ENCODE measurements around the gene LOXL4. TPM values are rescaled to one million over a fixed set of nuclear protein-coding genes. Genes with fewer than 3 reads are reported as not detected.

The LOXL4 gene
- total RNA-seq, 6 experiments from 2014 or later = 24.9 to 57.4 (median 27.6) TPM

DNA sequence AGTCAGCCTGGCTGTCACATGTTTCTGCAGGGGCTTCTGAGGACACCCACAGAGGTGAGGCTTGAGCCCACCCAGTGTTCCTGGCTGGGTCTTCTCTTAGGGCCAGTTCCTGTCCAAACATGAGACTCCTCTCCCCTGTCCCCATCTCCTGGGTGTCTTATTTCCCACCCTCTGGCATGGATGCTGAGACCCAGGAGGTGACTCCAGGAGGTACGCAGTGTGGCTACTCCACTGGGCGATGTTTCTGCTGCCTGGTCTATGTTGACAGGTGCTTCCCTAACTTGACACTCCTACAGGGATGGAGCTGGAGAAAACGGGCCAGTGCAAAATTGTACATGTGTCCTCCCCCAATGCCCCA, 26.3 kb upstream of the LOXL4 start:
- Mint-ChIP-seq H3K36me3 (ENCODE audit: low read depth) (no peaks in the 10 kb centered on the region), H3K9me3 (no peaks in the 10 kb centered on the region), H3K4me1 (ENCODE audit: low read depth) (peaks cover 33% of the 10 kb centered on the region), H3K27me3 (ENCODE audit: insufficient read depth) (peaks cover 34% of the 10 kb centered on the region), H3K4me3 (no peak overlapping the region), H3K27ac (no peak overlapping the region)
- TF ChIP-seq, protein P1, sequence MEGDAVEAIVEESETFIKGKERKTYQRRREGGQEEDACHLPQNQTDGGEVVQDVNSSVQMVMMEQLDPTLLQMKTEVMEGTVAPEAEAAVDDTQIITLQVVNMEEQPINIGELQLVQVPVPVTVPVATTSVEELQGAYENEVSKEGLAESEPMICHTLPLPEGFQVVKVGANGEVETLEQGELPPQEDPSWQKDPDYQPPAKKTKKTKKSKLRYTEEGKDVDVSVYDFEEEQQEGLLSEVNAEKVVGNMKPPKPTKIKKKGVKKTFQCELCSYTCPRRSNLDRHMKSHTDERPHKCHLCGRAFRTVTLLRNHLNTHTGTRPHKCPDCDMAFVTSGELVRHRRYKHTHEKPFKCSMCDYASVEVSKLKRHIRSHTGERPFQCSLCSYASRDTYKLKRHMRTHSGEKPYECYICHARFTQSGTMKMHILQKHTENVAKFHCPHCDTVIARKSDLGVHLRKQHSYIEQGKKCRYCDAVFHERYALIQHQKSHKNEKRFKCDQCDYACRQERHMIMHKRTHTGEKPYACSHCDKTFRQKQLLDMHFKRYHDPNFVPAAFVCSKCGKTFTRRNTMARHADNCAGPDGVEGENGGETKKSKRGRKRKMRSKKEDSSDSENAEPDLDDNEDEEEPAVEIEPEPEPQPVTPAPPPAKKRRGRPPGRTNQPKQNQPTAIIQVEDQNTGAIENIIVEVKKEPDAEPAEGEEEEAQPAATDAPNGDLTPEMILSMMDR (IDR thresholded peaks at IDR 0.05) = no peak
- no peak for DNase-seq

DNA sequence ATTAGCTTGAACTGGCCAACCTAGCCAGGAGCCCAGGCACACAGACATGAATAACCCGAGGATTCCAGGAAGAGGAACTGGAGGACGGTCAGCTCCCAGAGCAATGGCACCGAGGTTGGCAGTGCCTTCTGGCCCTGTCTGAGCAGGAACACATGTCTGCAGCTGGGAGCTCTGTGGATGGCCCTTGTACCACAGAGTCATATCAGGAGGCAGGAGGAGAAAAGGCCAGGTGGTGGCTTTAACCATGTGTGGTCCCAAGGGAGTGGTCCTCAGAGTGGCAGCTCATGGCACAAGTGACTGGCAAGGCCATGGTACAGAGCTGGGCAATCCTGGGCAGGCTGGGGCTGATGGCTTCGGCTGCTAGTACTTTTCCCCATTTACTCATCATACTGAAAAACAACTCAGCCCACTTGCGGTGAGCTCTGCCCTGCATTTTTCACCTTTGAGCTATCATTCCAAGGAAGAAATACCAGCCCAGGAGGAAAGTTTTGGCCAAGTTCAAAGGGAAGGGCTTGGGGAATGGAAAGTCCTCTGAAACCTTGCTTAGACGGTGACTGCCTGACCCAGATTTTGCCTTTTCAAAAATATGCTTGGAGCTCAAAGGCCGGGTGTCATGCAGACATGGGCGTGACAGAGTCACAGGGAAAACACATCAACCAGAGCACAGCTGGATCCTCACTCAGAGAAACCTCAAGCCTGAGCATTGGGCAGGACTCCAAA, 25.7 kb upstream of the LOXL4 start:
- TF ChIP-seq, protein P1 (IDR thresholded peaks at IDR 0.05) = no peak
- peaks cover 33% of the 10 kb centered on the region for H3K4me1 Mint-ChIP-seq (ENCODE audit: low read depth)
- DNase-seq = no peak
- no peaks in the 10 kb centered on the region for H3K36me3 Mint-ChIP-seq (ENCODE audit: low read depth)
- H3K27ac Mint-ChIP-seq = no peak overlapping the region
- no peaks in the 10 kb centered on the region for H3K9me3 Mint-ChIP-seq
- H3K27me3 Mint-ChIP-seq (ENCODE audit: insufficient read depth) = peaks cover 31% of the 10 kb centered on the region
- no peak overlapping the region for H3K4me3 Mint-ChIP-seq

DNA sequence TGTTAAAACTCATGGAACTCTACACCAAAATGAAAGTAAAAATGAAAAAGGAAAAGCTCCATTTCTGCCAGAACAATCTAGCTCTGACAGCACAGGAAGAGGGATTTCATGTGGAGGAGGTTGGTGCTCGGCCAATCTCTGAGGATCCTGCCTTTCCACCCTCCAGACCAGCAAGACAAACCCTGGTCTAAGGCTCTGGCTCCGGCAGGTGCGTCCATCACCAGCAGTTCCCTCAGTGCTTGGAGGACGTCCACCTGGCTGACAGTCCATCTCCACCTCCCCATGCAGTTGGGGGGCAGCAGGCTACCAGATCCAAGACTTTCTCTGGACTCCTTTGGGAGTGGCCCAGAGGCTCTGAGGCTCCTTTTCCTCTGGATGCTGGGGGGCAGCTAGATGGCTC, 25.0 kb upstream of the LOXL4 start:
- peaks cover 33% of the 10 kb centered on the region for H3K4me1 Mint-ChIP-seq (ENCODE audit: low read depth)
- H3K27ac Mint-ChIP-seq = no peak overlapping the region

DNA sequence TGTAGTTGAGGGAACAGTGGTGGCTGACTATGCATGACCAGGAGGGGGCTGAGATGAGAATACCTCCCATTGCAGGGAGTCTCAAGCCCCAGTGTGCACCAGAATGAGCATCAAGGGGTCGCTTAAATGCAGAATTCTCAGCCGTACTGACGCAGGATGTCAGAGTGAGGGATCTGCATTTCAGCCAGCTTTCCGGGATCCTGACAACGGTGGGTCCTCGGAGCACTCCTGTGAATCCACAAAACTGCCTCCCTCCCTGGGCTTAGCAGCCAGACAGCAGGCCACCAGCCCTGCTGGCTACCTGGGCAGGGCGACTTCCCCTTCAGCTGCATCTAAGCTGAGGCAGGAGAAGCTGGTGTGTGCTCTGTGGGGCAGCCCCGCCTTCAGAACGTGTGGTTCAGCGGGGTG, 21.8 kb upstream of the LOXL4 start:
- Mint-ChIP-seq H3K36me3 (ENCODE audit: low read depth) (no peaks in the 10 kb centered on the region), H3K9me3 (no peaks in the 10 kb centered on the region)
- TF ChIP-seq, protein P1 (IDR thresholded peaks at IDR 0.05) = no peak

More for the DNA sequence above, 25.0 kb upstream of the LOXL4 start:
- no peak for DNase-seq
- Mint-ChIP-seq H3K36me3 (ENCODE audit: low read depth) (no peaks in the 10 kb centered on the region), H3K4me3 (peak overlapping the region; percentile 16; the same call in 1 of the 2 replicates), H3K27me3 (ENCODE audit: insufficient read depth) (peaks cover 25% of the 10 kb centered on the region), H3K9me3 (no peaks in the 10 kb centered on the region)
- TF ChIP-seq, protein P1 (IDR thresholded peaks at IDR 0.05) = no peak

DNA sequence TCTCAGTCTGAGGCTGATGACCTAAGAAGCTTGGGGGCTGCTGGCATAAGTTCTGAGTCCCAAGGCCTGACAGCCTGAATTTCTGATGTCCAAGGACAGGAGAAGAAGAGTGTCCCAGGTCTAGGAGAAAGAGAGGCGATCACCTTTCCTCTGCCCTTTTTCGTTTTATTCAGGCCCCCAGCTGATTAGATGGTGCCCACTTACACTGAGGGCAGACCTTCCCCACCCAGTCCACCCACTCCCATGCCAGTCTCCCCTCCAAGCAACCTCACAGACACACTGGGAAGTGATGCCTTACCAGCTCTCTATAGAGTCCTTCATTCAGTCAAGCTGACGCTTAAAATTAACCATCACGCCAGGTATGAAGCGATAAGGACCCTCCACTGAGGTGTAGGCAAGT, 19.3 kb upstream of the LOXL4 start:
- H3K27me3 Mint-ChIP-seq (ENCODE audit: insufficient read depth) = peaks cover 30% of the 10 kb centered on the region
- H3K9me3 Mint-ChIP-seq = no peaks in the 10 kb centered on the region
- no peak overlapping the region for H3K27ac Mint-ChIP-seq
- TF ChIP-seq, protein P1 (IDR thresholded peaks at IDR 0.05) = no peak
- no peaks in the 10 kb centered on the region for H3K36me3 Mint-ChIP-seq (ENCODE audit: low read depth)
- no peak overlapping the region for H3K4me3 Mint-ChIP-seq
- no peaks in the 10 kb centered on the region for H3K4me1 Mint-ChIP-seq (ENCODE audit: low read depth)
- DNase-seq = no peak

More for the DNA sequence above, 21.8 kb upstream of the LOXL4 start:
- Mint-ChIP-seq H3K4me1 (ENCODE audit: low read depth) (peaks cover 15% of the 10 kb centered on the region), H3K4me3 (no peak overlapping the region), H3K27me3 (ENCODE audit: insufficient read depth) (peaks cover 37% of the 10 kb centered on the region), H3K27ac (no peak overlapping the region)
- no peak for DNase-seq

All from HFFc6 (cell line).